NOMO-1 treated with DMSO at 0.1 percent for 48 hours (cell line): ENCODE measurements around the gene BTBD9.

ENCODE experiments used
- DNase-seq: peaks from one replicate; lab custom pipeline; 2025; ENCODE audit not compliant: unreplicated experiment; lab: John Stamatoyannopoulos, UW

Gene BTBD9

DNA sequence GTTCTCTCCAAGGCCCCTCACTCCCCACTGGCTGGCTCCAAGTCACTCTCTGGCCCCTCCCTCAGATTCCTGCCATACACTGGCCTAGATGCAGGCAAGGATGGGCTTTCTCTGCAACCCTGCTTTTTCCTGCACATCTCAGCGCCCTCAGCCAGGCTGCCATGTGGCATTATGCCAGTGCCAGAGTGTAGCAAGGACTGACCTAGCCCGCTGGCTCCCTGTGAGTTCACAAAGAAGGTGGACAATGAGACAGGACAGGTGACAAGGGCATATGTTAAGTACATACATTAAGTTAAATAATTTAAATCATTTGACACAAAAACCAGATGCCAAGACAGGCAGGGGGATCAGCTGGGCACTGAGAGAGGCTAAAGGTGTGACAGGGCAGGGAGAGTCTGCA, 425.6 kb downstream of the BTBD9 start:
- DNase-seq: no peak

DNA sequence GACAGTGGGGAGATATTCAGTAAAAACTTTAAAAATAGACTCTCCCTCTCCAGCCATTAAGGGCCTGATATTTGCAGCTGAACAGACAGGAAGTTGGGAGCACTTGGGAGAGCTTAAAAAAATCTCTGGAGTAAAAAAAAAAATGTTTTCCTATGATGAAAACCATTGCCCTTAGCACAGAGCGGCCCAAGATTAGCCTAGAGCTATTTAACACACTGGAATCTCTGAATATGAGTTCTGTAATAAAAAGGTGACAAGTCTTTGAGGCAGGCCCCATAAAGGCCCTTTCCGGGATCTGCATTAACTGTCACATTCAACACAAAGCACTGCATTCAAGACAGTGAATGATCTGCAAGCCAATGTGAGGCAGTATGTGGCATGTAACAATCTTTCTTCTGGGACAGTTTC, 426.5 kb downstream of the BTBD9 start:
- no peak for DNase-seq

DNA sequence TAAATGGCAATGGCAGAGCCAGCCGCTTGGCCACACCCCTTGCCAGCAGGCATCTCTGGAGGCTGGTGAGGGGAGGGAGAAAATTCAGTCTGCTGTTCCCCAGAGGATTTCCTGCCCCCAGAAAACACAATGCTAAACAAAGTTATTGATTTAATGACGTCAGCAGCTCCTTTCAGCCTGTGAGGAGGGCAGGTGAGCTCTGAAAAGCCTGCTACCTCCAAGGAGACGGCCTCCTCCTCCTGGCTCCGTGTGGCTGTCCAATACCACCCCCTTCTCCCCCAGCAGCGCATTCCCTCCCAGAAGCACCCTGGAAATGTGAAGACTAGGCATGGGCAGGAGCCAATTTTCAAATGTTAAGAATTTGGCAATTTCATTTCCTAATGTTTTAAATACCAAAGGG, 427.1 kb downstream of the BTBD9 start:
- DNase-seq: no peak

DNA sequence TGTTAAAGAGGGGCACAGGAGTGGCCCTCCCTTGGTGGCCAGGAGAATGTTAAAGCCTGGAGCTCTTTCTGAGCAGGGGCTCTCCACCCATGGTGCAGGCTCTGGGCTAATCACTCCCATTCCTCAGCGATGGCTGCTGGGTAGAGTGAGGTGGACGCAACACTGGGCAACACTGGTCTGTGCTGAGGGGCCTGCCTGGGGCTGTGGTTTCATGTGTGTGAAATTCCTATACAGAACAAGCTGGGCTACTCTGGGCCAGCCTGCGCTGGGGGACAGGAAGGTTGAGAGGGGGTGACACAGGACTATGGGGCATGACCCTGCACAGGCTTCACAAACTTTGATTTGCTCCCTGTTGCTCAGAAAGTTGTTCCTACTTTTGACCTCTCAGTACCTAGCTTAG, 427.6 kb downstream of the BTBD9 start:
- no peak for DNase-seq

DNA sequence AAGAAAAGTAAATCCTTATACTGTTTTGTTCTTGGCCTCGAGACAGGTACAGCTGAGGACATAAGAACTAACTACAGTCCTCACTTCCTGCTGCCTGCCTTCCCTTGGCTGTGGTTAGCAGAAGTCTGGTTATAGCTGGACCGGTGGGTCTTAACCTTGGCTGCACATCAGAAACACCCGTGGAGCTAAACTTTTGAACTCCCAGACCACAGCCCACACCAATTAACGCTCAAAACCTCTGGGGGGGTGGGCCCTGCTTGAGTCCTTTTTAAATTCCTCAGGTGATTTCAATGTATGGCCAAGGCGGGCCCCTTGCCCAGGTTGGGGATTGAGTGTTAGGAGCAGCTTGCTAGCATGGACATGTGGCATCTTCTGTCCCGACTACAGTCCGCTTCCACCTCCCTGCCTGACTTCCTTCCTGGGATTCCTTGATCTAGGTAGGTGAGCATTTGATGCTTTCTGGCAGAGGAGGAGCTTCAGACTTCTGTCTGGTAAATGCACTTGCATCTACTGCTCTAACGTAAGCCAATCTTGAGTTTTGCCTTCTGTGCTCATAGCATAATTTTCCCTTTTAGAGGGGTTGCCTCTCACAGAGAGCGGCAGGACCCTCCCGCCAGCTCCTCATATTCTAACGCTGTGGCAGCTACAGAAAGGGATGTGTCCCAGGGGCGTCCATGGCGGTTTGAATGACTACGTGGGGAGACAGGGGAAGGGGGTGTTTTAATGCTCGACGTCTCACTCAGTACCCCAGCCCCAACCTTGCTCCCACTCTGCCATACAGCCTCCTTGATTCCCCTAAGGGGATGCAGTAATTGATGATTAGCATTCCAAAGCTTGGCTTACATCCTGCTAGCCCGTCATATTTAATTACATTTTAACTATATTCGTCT, 430.1 kb downstream of the BTBD9 start:
- no peak for DNase-seq

DNA sequence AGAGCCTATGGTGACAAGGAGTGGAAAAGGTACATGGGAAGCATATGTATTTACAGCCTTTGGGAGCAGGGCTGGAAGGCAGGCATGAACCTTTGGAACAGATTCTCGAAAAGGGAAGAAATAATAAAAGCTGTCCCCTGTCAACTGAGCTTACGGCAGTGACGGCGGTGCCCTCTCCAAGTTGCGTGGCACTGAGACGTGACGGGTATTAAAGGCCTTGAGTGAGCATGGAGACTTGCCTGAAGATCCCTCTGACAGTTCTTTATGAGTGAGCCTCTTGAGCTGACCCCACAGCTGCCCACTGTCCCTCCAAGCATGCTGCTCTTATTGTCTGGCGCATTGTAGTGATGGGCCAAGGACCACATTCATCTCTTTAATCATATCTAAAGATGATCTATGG, 431.7 kb downstream of the BTBD9 start:
- DNase-seq: no peak

DNA sequence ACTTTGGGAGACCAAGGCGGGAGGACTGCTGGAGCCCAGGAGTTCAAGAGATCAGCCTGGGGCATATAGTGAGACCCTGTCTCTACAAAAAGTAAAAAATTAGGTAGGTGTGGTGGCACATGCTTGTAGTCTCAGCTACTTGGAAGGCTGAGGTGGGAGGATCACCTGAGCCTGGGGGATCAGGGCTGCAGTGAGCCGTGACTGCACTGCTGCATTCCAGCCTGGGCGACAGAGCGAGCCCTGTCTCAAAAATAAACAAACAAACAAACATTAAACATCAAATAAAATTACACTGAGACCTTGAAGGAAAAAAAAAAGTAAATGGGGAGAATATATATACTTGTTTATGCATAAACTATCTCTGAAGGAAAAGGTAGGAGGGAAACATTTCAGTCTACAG, 432.4 kb downstream of the BTBD9 start:
- no peak for DNase-seq

DNA sequence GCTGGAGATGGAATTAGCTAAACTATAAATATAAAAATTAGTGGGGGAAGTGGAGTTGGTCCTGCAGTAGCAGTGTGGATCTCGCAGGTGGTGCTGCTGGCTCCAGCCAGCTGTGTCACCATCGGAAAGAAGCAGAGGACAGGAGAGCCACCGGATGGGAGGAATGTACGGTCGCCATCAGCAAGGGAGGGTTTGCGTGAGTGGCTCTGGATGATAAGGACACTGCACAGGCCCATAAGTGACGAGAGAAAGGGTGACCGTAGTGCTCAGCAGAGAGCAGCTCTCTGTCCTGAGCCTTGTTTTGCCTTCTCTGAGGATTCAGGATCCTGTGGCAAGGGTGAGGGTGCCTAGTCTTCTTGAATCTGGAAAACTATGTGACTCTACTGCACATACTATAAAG, 441.5 kb downstream of the BTBD9 start:
- no peak for DNase-seq

DNA sequence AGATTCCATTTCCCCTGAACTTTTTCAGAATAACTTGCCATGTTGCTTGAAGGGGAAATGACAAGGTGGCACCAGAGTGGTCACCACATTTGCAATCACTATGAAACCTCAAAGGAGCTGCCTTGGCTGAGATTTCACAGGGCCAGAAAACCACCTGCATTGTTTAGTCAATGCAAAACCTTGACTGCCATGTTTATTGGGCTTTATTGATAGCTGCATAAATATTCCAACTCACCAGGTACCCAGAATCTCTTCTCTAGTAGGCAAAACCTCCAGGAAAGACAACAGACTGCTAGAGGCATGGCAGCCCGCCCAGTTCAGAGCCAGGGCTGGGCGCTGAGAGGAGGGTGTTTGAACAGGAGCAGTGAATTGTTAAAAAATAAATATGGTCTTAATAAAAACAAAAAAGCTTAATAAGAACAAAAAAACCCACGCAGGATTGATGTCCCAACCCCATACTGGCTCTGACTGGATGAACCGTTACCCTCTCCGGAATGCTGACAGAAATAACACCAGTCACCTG, 444.6 kb downstream of the BTBD9 start:
- DNase-seq: no peak

DNA sequence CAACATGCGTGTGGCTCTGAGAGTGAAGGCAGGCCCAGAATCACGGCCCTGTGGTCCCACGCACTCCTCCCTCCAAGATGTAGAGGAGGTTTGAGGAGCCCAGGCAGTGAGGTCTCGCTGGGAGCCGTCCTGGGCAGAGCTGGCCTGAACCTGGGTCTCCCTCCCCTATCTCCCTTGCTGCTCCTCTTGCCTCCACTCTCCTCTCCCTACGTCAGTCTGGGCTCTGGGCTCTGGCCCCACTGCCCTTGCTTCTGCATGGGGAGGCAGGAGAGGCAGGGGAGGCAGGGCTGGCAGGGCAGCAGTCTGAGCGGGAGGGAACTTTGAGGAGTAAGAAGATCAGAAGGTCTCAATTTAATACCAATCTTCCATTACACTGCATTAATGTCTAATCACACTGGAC, 445.1 kb downstream of the BTBD9 start:
- no peak for DNase-seq

DNA sequence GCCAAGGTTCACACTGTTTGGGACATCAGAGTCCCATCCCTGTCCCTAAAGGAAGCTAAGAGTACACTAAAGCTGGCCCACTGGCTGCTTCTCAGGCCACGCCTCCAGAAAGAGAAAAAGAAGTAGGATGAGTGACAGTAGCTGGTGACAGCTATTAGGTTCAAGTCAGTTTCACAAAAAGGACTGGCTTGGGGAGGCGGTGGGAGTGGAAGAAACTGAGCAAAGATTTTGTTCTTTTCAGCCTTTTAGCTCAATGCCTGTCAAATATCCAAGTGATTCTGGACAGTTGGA, 445.5 kb downstream of the BTBD9 start:
- no peak for DNase-seq

DNA sequence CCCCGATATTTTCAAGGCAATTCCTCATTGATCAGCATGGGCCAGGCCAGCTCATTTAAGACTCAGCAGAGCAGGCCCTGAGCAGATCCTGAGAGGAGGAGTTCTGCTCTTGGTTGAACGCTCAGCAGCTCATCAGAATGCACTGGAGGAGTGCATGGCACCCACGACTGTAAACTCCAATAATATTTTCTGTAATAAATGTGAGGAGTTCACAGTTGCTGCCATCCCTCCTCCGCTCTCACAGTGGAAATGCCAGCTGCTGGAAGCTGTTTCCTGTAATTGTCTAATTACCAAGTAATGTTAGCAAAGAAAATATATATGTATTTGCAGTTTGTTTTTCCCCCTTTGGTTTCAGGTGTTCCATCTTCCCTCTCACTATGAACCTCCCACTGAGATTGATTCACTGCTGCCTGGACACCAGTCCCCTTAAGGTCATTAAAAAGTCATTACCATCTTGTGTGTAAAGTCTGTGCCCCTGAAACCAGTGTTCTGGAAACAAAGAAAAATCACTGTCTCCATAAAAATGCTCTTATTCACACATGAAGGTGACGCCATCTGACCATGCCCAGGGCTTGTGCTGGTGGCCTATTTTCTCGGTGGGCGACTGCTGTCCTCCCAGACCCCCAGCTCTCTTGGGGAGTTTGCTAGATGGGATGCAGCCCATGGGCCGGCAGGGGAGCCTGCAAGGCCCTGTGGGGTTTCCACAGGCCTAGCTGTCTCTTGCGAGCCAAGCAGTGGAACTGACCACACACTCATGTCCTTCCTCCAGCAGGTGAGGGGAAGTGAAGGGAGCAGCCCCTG, 446.0 kb downstream of the BTBD9 start:
- no peak for DNase-seq

DNA sequence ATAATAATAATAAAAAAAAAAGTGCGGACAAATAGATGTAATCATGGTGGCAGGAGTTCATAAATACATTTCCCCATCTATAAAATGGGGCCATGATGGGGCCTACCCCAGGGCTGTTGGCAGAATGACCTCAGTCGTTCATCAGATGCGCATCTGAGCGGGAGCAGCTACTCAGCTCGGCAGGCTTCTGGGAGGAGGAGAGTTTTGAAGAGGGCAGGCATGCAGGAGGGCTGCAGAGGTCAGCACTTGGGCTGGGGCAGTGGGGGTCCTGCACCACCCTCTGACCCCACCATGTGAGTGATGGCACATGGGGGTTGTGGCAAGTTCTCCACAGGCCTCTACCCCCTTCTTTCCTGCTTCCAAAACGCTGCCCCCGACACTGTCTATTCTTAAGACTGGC, 446.7 kb downstream of the BTBD9 start:
- no peak for DNase-seq

DNA sequence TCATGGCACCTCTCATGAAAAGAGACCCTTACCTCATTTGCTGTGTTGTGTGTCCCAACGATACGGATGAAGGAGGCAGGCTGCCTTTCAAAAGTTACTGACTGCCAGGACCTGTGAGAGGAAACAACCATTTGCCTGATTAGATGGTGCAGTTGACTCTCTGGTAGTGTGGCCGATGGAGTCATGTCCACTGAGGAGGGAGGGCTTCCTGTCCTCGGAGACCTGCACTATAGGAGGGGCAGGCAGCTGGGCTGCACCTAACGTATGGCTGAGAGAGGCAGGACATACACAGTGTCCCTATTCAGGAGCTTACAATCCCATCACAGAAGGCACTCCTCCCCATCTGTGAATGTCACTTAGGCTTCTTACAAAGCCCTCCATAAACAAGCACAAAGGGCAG, 447.2 kb downstream of the BTBD9 start:
- no peak for DNase-seq

DNA sequence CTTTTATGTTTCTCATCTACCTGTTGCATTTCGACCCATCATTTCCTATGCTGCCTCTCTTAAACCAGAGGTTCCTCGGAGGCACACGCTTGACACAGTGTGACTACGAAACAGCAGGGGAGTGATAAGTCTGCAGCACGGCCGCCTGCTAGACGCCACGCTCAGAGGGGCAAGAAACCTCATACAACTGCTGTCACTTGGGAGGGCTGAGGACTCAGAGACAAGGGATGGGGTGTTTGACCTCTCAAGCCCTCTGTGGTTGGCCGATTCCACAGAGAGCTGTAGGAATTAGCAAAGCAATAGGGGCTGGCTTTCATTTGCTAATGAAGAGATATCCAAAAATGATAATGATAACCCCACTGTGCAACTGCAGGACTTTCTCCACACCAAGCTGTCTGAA, 447.7 kb downstream of the BTBD9 start:
- no peak for DNase-seq

DNA sequence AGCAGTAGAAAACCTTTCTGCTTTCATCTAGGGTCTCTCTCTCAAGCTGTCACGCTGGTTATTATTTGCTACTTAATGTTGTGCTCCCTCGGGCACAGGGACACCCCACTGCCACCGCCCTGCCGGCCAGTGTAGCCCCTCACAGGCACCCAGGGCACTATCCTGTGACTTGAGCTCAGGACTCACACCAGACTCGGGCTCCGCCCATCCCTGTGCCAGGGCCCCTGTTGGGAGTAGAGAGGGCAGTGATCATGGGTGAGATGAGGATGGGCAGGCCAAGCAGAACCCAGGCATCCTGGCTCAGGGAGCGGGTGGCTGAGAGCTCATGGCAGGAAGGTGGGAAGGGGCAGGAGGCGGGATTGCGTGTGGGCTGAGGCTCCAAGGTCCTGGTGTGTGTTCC, 448.3 kb downstream of the BTBD9 start:
- no peak for DNase-seq

DNA sequence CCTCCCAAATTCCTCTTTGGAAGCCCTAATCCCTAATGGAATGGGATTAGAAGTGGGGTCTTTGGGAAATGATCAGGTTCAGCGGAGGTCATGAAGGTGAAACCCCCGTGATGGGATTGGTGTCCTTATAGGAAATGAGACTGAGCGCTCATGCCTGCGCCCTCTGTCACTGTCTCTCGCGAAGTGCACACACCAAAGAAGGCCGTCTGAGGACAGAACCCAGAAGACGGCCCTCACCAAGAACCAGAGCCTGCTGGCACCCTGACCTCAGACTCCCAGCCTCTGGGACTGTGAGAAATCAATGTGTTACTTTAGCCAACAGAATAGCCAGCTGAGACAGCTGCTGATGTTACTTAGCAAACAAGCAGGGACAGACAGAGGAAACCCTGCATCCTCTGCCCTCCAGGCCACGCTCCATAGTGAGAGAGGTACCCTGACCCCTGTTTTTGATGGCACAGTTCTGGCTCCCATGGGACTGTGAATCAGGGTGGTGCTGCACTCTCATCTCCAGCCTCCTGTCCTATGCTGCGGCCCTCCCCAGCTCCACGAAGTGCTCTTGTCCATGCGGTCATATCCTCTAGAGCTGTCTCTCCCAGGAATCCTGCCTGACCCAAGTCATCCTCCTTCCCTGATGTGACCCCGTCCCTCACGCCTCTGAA, 450.9 kb downstream of the BTBD9 start:
- DNase-seq: no peak

DNA sequence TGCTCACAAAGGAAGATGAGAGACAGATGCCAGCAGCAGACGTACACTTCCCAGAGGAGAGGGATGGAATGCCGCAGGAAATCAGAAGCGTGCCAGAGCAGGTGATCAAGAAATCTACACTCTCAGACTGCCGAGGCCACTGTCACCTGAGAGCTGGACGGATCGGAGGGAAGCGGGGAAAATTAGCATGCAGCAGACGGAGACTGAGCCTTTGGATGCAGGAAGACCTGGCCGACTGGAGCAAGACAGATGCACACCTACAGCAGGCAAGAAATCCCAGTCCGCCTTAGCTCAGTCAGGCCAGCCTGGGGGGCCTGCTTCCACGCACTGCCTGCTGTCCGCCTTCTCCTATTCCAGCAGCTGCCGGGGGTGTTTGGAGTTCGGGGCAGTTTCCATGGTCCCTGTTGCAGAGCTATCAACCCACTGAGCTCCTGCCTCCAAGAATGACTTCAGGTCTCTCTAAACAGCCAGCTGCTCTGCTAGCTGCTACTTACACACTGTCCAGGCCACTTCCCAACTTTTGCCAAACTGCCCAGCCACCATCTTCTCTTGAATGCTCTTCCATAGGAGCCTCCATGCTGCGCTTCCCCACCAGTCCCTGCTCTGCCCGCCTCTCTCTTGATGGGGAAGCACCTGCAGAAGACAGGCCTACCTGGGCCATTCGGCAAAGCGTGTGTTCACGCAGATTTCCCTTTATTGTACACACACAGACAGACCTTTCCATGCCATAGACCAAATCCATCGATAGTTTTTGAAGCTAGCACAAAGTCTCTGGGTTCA, 451.7 kb downstream of the BTBD9 start:
- no peak for DNase-seq

DNA sequence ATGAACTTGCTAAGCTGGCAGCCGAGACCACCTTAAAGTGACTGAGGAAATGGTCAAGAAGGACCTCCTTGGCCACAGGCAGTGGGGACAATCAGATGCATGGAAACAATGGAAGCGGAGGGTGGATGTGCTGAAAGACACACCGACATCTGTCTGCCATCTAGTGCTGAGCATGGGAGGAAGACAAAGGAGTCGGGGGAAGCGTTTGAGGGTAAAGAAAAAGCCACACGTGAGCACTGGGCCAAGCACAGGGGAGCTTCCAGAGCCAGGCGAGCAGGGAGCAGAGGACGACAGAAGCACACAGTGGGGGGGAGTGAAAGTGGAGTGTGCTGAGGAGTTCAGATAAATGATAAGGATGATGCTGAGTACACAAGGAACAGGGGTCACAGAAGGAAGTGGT, 452.4 kb downstream of the BTBD9 start:
- DNase-seq: no peak

DNA sequence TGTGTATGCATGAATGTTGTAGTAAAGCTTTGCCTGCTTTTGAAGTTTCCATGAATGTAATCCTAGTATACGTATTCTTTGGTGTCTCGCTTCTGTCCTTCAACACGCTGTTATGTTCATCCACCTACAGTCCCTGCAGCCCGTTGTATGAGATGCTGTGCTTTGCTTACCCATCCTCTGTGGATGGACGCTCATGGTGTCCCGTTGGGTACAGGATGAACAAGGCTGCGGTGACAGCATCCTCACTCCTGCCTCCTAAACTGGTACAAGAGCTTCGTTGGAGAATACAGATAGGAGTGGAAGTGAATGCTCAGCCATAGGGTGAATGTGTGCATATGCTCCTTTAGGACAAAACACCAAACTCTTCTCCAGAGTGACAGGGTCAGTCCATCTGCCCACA, 454.0 kb downstream of the BTBD9 start:
- no peak for DNase-seq

DNA sequence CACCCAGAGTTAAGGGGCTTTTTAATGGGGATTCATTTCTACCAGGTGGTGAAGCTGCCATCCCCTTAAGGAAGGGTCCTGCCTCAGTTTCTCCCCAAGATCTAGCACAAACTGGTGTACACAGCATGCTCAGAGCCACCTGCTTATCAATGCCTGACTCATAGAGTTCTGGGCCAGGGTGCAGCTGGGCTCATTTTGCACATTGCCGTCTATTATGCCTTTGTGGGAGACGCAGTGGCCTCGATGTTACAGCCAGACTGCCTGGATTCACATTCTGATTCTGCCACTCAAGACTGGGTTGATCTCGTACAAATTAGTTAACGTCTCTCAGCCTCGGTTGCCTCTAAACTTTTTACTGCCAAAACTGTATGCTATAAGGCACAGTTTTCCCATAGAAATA, 454.5 kb downstream of the BTBD9 start:
- DNase-seq: no peak
